H1 (cell line): ENCODE data around the gene DDX51.

Experiments
- ASH2L ChIP-seq: fragments of 200-600, 300-600 bp; sonication (generic); IDR thresholded peaks from one replicate; pipeline ENCODE4 v1.7.1; 2017; ENCODE audit warnings: low read length
- BRCA1 ChIP-seq: IDR thresholded peaks from 2 replicates; pipeline ENCODE4 v1.6.1; 2012; ENCODE audit warnings: low read depth, low read length, improper control_type of control experiment
- CBX5 ChIP-seq: fragments of 300-800, 300-1000 bp; sonication (generic); IDR thresholded peaks from 2 replicates; pipeline ENCODE4 v1.7.1; 2016; ENCODE audit warnings: antibody characterized with exemption, low read length, low read depth
- CTCF ChIP-seq, 3 experiments: IDR thresholded peaks; 1 replicate in 2 of 3; 2 replicates in 1 of 3; pipeline versions ENCODE4 v1.5.1 to v1.6.1; 2011; ENCODE audit warnings: low read length in 3 of 3, mild to moderate bottlenecking in 3 of 3, inconsistent platforms in 2 of 3, low read depth in 1 of 3, moderate library complexity in 1 of 3; ENCODE audit not compliant: insufficient read depth in 1 of 3; ENCODE audit errors: control extremely low read depth in 1 of 3
- EP300 ChIP-seq, 2 experiments: IDR thresholded peaks; 1 replicate in 1 of 2; 2 replicates in 1 of 2; pipeline ENCODE4 v1.6.1; 2011 to 2012; ENCODE audit warnings: low read depth in 2 of 2, low read length in 2 of 2, mild to moderate bottlenecking in 2 of 2, borderline replicate concordance in 1 of 2, inconsistent platforms in 1 of 2, moderate library complexity in 1 of 2
- EZH2 ChIP-seq: fragments of 200-600 bp; sonication (generic); IDR thresholded peaks from 2 replicates; pipeline ENCODE4 v1.7.1; 2012; ENCODE audit warnings: low read depth, mild to moderate bottlenecking, moderate library complexity, low read length, inconsistent platforms; ENCODE audit not compliant: severe bottlenecking
- GABPA ChIP-seq: IDR thresholded peaks from 2 replicates; pipeline ENCODE4 v1.6.1; 2011; ENCODE audit warnings: mild to moderate bottlenecking, low read length, moderate library complexity, borderline replicate concordance; ENCODE audit not compliant: insufficient read depth
- GTF2F1 ChIP-seq: IDR thresholded peaks from 2 replicates; pipeline ENCODE4 v1.6.1; 2012; ENCODE audit warnings: low read depth, low read length, improper control_type of control experiment, borderline replicate concordance
- POLR2A ChIP-seq, 2 experiments: IDR thresholded peaks; 1 replicate in 1 of 2; 2 replicates in 1 of 2; pipeline ENCODE4 v1.6.1; 2011; ENCODE audit warnings: low read depth in 2 of 2, low read length in 2 of 2, mild to moderate bottlenecking in 2 of 2; ENCODE audit errors: control extremely low read depth in 1 of 2
- POLR2AphosphoS5 ChIP-seq: IDR thresholded peaks from 2 replicates; pipeline ENCODE4 v1.6.1; 2011; ENCODE audit warnings: low read depth, low read length
- RBBP5 ChIP-seq: IDR thresholded peaks from 2 replicates; pipeline ENCODE4 v1.7.1; 2012; ENCODE audit warnings: low read depth, mild to moderate bottlenecking, inconsistent platforms, low read length, moderate library complexity, borderline replicate concordance
- RFX5 ChIP-seq: IDR thresholded peaks from 2 replicates; pipeline ENCODE4 v1.6.1; 2011; ENCODE audit warnings: low read depth, low read length, improper control_type of control experiment, borderline replicate concordance
- TEAD4 ChIP-seq: IDR thresholded peaks from 2 replicates; pipeline ENCODE4 v1.6.1; 2012; ENCODE audit warnings: low read depth, low read length, inconsistent platforms, mixed read lengths
- YY1 ChIP-seq: IDR thresholded peaks from 2 replicates; pipeline ENCODE4 v1.6.1; 2011; ENCODE audit warnings: low read depth, mild to moderate bottlenecking, low read length

GRCh38 chr12:132171968-132172521, 27.9 kb upstream of the DDX51 start:
- TF ChIP-seq EZH2 (no peak), POLR2A (IDR thresholded peaks at IDR 0.05; ENCODE audit: control extremely low read depth in 1 of 2, low read depth in 2 of 2, low read length in 2 of 2) (no peak), GABPA (no peak), GTF2F1 (no peak), ASH2L (no peak), BRCA1 (no peak), CTCF (IDR thresholded peaks at IDR 0.05; ENCODE audit: control extremely low read depth in 1 of 3, insufficient read depth in 1 of 3, low read depth in 1 of 3, low read length in 3 of 3) (no peak), POLR2AphosphoS5 (no peak), YY1 (no peak), CBX5 (no peak), TEAD4 (no peak), RFX5 (no peak), EP300 (IDR thresholded peaks at IDR 0.05; ENCODE audit: borderline replicate concordance in 1 of 2, low read depth in 2 of 2, low read length in 2 of 2) (no peak), RBBP5 (no peak)
